SK-N-MC (cell line): Measurements from ENCODE around the gene FN3K.

Experiments used
- DNase-seq: peaks from one replicate; pipeline ENCODE4 v3.0.0-alpha.2; 2011; ENCODE audit warnings: low read depth, low spot score
- H3K27ac ChIP-seq: fragments of 200-600 bp; sonication (generic); 2 replicates; pipeline ENCODE4 v1.5.1; 2016; ENCODE audit warnings: mixed run types
- H3K36me3 ChIP-seq: fragments of 200-600 bp; sonication (generic); 2 replicates; pipeline ENCODE4 v1.6.1; 2017; ENCODE audit warnings: antibody characterized with exemption, low read length, mixed read lengths; ENCODE audit not compliant: insufficient read depth
- H3K4me3 ChIP-seq: fragments of 200-600 bp; sonication (generic); 2 replicates; pipeline ENCODE4 v1.5.1; 2016
- H3K9ac ChIP-seq: fragments of 200-600 bp; sonication (generic); 2 replicates; pipeline ENCODE4 v1.8.0; 2017; ENCODE audit warnings: mixed run types, mixed read lengths; ENCODE audit not compliant: insufficient read length
- H3K9me3 ChIP-seq: fragments of 200-600 bp; sonication (generic); 2 replicates; pipeline ENCODE4 v1.6.1; 2017; ENCODE audit warnings: low read depth, mild to moderate bottlenecking, antibody characterized with exemption, low read length, moderate library complexity, mixed read lengths
- EZH2 ChIP-seq: fragments of 200-600 bp; sonication (generic); IDR thresholded peaks from one replicate; pipeline ENCODE4 v1.6.1; 2017; ENCODE audit warnings: antibody characterized with exemption
- FOXP2 ChIP-seq: optimal IDR thresholded peaks from 2 replicates; pipeline ENCODE3; 2011; ENCODE audit warnings: mild to moderate bottlenecking, moderate library complexity; ENCODE audit not compliant: insufficient read depth; ENCODE audit errors: extremely low read length, control extremely low read depth
- POLR2AphosphoS5 ChIP-seq: IDR thresholded peaks from 2 replicates; pipeline ENCODE4 v1.6.1; 2012; ENCODE audit warnings: mild to moderate bottlenecking, low read depth, low read length, borderline replicate concordance

The FN3K gene

GRCh38 chr17:82692268-82692667, 43.1 kb upstream of the FN3K start:
- Histone ChIP-seq H3K9ac (no peak overlapping the region), H3K36me3 (no peaks in the 10 kb centered on the region), H3K4me3 (no peak overlapping the region), H3K27ac (no peak overlapping the region), H3K9me3 (no peaks in the 10 kb centered on the region)
- no peak for TF ChIP-seq EZH2
- no peak for TF ChIP-seq POLR2AphosphoS5
- no peak for TF ChIP-seq FOXP2
- DNase-seq = no peak

GRCh38 chr17:82693168-82693867, 42.1 kb upstream of the FN3K start:
- Histone ChIP-seq H3K27ac (no peak overlapping the region), H3K4me3 (no peak overlapping the region), H3K36me3 (no peaks in the 10 kb centered on the region), H3K9me3 (no peaks in the 10 kb centered on the region), H3K9ac (no peak overlapping the region)
- TF ChIP-seq POLR2AphosphoS5 (no peak), EZH2 (no peak), FOXP2 (no peak)
- no peak for DNase-seq

- H3K9ac ChIP-seq = no peak overlapping the region
- no peaks in the 10 kb centered on the region for H3K9me3 ChIP-seq
- H3K4me3 ChIP-seq = no peak overlapping the region
- no peak for TF ChIP-seq POLR2AphosphoS5
- no peak for TF ChIP-seq EZH2
- TF ChIP-seq FOXP2 = no peak
- DNase-seq = no peak
- no peaks in the 10 kb centered on the region for H3K36me3 ChIP-seq
- no peak overlapping the region for H3K27ac ChIP-seq
Observed at GRCh38 chr17:82694647-82695046, 40.8 kb upstream of the FN3K start.

- TF ChIP-seq EZH2 = no peak
- TF ChIP-seq POLR2AphosphoS5 = no peak
- no peak for TF ChIP-seq FOXP2
- H3K4me3 ChIP-seq = no peak overlapping the region
- H3K9ac ChIP-seq = no peak overlapping the region
- H3K36me3 ChIP-seq = no peaks in the 10 kb centered on the region
- H3K9me3 ChIP-seq = no peaks in the 10 kb centered on the region
- DNase-seq = no peak
- no peak overlapping the region for H3K27ac ChIP-seq
Observed at GRCh38 chr17:82696259-82696658, 39.2 kb upstream of the FN3K start.

GRCh38 chr17:82696916-82697807, 38.3 kb upstream of the FN3K start:
- H3K9me3 ChIP-seq = no peaks in the 10 kb centered on the region
- no peak overlapping the region for H3K27ac ChIP-seq
- DNase-seq = no peak
- no peak overlapping the region for H3K9ac ChIP-seq
- TF ChIP-seq FOXP2 (no peak), POLR2AphosphoS5 (no peak), EZH2 (no peak)
- no peaks in the 10 kb centered on the region for H3K36me3 ChIP-seq
- peak overlapping the region; percentile 79 for H3K4me3 ChIP-seq

GRCh38 chr17:82697808-82698064, 37.7 kb upstream of the FN3K start:
- no peak for DNase-seq
- Histone ChIP-seq H3K27ac (no peak overlapping the region), H3K9me3 (no peaks in the 10 kb centered on the region), H3K4me3 (peak overlapping the region; percentile 79), H3K9ac (no peak overlapping the region), H3K36me3 (no peaks in the 10 kb centered on the region)
- no peak for TF ChIP-seq EZH2
- TF ChIP-seq POLR2AphosphoS5 = no peak
- no peak for TF ChIP-seq FOXP2

GRCh38 chr17:82698065-82698973, 37.1 kb upstream of the FN3K start, which contains the start of gene RAB40B:
RAB40B (minus strand) TSS chr17:82698698; CDS start chr17:82698596, 102 bp downstream.
- no peak within 1 kb of the TSS for H3K9ac ChIP-seq
- no peaks in the 10 kb centered on the region for H3K36me3 ChIP-seq

GRCh38 chr17:82698974-82699442, 36.4 kb upstream of the FN3K start:
- no peak overlapping the region for H3K27ac ChIP-seq
- H3K9me3 ChIP-seq = no peaks in the 10 kb centered on the region
- no peaks in the 10 kb centered on the region for H3K36me3 ChIP-seq
- no peak for DNase-seq
- H3K9ac ChIP-seq = no peak overlapping the region
- peak overlapping the region; percentile 79 for H3K4me3 ChIP-seq
- TF ChIP-seq FOXP2 (no peak), EZH2 (no peak), POLR2AphosphoS5 (no peak)

More at GRCh38 chr17:82698065-82698973, 37.1 kb upstream of the FN3K start, which contains the start of gene RAB40B:
- peak within 1 kb of the TSS; percentile 79 for H3K4me3 ChIP-seq
- no peak within 1 kb of the TSS for H3K27ac ChIP-seq
- H3K9me3 ChIP-seq = no peaks in the 10 kb centered on the region
- TF ChIP-seq EZH2 (no peak), POLR2AphosphoS5 (no peak), FOXP2 (no peak)
- peak; percentile 85 for DNase-seq
